GM21619 (cell line): ENCODE measurements around the gene ESYT3.
A peak's percentile ranks its signal among the peaks of the same experiment; 100 is the strongest.
"Not testable (repeated sequence)": the region's sequence is repeated elsewhere in the genome, so short reads cannot be mapped to it uniquely, and the experiment has no call there.

ENCODE experiments used
- ATAC-seq: cut with Tn5 transposase; IDR thresholded peaks from one replicate; pipeline ENCODE4 v1.9.1; 2021; ENCODE audit not compliant: unreplicated experiment

The ESYT3 gene

DNA sequence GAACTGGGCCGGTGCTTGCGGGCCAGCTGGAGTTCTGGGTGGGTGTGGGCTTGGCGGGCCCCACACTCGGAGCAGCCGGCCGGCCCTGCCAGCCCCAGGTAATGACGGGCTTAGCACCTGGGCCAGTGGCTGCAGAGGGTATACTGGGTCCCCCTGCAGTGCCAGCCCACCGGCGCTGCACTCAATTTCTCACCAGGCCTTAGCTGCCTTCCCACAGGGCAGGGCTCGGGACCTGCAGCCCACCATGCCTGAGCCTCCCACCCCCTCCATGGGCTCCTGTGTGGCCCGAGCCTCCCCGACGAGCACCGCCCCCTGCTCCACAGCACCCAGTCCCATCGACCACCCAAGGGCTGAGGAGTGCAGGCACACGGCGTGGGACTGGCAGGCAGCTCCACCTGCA is 50.3 kb downstream of the ESYT3 start:
- ATAC-seq: not testable (repeated sequence)

DNA sequence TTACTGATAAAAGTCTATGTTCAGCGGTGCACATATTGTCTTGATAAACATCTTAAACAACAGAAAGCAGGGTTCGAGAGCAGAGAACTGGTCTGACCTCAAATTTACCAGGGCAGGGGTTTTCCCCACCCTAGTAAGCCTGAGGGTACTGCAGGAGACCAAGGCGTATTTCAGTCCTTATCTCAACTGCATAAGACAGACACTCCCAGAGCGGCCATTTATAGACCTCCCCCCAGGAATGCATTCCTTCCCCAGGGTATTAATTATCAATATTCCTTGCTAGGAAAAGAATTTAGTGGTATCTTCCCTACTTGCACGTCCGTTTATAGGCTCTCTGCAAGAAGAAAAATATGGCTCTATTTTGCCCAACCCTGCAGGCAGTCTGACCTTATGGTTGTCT is 52.2 kb downstream of the ESYT3 start:
- not testable (repeated sequence) for ATAC-seq

DNA sequence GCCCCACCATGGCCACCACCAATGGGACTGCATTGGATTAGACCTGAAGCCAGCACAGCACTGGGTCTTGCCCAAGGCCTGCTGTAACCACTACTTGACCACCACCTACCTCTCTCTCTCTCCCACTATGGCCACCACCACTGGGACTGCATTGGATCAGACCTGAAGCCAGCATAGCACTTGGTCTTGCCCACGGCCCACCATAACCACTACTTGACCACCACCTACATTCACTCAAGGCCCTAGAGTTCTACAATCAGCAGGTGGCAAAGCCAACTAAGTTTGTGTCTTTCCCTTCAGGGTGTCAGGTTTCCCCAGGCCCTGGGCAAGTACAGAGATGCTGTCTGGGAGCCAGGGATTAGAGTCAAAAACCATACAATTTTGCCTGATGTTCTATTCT is 57.6 kb downstream of the ESYT3 start:
- no peak for ATAC-seq

DNA sequence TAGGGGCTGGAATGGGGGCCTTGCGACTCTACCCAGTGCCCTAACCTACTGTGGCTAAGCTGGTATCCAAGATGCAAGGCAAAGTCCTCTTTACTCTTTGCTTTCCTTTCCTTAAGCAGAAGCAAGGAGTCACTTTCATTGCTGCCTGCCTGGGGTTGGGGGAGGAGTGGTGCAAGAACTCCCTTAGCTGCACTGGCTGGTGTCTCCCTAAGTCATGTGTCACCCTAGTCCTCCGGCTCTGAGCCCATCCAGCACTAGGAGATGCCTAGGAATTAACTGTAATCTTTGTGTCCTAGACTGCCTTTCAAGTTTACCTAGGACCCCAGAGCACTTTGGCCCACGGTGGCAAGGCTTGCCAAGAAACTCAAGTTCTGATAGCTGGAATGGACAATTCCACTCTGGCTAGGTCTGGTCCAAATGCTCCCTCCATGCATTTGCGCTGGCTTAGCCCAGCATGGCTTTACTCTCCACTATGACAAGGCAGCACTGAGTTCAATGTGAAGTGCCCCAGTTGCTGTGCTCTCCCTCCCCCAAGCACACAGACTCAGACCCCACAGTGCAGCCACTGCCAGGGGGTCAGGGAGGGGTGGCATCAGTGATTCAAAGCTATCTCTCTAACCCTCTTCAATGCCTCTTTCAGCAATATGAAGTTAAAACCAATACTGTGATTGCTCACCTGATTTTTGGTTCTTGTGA is 58.7 kb downstream of the ESYT3 start:
- no peak for ATAC-seq

DNA sequence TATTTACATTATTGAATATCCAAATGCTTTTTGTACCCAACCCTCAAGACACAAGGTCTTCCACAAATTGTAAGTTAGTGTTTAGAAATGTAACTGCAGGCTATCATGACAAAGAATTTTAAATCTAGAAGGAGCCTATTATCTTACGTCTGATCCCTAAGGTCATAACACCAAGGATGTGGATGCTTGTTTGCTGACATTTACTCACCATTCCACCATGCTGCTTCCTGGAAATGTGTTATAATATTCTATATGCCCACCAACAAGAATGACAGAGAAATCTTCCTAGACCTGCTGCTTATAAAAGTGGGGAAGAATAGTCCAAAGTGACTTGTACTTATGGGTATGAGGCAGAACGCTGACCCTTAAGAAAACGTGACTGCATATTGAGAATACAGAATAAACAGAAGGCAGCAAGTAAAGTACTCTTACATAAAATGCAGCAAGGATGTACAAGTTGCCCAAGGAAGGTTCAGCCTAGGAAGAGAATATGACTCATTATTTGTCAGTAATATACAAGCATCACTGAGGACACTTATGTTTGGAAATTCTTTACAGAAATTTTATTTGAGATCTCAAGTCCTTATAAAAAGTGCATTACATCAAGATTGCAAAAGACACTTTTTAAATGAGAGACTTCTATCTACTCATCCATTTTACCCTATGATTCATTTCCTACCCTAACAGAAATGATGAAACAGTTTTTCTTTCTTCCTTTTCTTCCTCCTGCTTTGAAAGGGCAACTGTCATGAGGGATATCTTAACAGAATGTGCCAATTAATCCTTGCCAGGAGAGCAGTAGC is 59.6 kb downstream of the ESYT3 start:
- ATAC-seq: no peak

DNA sequence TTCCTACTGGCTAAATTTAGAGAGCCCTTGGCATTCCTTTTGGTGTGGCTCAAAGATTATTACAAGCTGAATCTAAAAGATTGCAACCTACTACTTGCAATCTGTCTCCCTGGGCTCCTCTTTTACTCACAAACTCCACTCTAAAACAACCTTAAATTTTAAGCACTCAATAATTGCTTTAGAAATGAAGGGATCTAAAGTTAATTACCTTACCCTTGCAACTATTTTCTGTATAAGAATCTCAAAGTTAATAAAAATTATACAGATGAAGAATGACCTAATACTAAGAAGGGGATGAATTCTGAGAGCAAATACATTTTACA is 60.2 kb downstream of the ESYT3 start:
- no peak for ATAC-seq

DNA sequence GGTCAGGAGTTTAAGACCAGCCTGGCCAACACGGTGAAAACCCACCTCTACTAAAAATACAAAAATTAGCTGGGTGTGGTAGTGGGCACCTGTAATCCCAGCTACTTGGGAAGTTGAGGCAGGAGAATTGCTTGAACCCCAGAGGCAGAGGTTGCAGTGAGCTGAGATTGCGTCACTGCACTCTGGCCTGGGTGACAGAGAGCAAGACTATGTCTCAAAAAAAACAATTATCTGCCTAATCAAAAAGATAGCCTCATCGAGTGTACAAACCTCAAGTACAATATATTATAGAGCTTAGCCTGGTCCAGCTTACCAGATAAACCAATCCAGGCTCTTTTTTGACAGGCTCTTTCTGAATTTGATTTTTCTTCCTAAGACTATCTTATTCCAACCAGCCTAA is 61.2 kb downstream of the ESYT3 start:
- not testable (repeated sequence) for ATAC-seq

DNA sequence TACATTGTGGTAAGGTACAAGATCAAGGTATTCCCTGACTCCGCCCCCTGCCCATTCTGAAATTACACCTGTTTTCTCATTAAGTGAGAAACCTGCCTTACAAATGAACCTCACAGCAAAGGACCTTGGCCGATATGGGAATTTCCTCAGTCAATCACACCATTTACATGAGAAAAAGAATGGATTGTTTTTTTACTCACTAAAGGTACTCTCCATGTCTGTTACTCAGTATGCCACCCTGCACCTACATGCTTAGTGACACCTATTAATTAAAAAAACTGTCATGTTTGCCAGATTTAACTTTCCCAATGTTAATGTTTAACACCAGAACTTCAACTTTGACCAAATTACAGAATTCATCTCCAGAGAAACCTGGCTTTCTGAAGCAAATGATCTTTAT is 62.0 kb downstream of the ESYT3 start:
- no peak for ATAC-seq

DNA sequence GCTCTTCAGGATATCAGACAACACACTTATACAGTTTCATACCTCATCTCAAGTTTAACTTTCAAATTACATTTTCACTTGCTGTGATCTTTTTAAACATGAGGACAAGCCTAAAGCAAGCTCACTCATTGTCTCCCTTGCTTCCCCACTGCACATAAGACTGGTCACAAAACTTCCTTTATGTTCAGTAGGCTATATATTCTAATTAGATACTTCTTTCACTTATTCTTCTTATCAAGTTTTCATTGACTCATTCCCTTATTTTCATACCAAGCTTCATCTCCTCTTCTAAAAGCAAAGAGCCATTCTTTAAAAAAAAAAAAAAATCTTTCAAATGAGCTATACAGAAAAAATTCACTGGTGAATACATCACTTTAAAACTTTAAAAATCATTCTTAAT is 62.6 kb downstream of the ESYT3 start:
- ATAC-seq: no peak

DNA sequence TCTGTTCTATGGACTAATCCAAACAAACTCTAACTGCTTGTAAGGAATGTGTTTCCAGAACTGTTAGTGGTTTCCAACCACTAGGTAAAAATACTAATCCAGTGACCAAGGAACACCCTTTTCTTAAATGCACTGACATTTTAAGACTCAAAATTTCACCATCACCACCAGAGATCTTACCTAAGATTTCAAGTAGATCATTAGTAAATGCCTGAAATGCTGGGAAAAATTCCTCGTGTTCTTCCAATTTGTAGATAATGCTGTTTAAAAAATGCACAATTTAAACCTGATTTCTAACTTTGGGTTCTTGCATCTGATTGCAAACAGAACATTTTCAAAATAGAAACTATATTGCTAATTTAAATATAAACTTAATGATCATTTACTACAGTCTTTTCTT is 63.4 kb downstream of the ESYT3 start:
- ATAC-seq: no peak

DNA sequence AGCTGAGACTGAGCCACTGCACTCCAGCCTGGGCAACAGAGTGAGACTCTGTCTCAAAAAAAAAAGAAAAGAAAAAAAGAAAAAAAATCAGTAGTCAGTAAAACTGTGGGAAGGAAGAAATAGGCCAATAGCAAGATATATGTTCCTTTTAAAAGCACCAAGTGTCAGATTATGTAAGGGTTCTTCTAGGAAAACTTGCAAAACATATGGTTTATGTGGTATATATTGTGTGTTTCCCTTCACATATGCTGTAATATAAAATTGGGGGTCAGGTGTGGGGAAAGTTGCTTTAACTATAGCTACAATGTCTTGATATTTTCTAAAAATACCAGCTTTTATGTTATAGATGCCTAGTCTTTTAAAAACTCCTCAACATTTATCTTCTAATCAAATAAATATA is 64.6 kb downstream of the ESYT3 start:
- no peak for ATAC-seq

DNA sequence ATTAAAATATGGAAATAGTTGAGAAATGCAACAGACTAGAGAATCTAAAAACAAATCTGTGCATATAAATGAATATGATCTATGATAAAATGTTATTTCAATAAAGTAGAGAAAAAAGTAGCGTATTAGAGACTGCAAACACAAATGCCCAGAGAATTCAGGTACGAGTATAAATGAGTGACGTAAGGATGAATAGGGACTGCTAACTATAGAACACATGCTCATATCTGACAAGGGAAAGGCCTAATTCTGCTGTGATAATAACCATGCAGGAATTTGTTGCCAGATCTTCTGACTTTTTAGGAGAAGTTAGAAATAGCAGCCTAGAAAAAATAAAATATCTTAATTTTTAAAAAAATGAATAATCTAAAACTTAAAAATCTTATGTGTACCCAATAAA is 73.1 kb downstream of the ESYT3 start:
- no peak for ATAC-seq

DNA sequence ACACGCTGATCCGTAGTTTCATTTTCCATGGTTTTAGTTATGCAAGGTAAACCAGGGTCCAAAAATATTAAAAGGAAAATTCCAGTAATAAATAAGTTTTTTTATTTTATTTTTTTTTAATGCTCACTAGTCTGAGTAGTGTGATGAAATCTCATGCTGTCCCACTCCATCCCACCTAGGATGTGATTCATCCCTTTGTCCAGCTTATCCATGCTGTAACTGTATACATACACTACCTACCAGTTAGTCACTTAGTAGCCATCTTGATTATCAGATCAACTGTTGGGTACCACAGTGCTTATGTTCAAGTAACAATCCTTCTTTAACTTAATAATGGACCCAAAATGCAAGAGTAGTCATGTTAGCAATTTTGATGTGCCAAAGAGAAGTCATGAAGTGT is 75.2 kb downstream of the ESYT3 start:
- ATAC-seq: no peak

DNA sequence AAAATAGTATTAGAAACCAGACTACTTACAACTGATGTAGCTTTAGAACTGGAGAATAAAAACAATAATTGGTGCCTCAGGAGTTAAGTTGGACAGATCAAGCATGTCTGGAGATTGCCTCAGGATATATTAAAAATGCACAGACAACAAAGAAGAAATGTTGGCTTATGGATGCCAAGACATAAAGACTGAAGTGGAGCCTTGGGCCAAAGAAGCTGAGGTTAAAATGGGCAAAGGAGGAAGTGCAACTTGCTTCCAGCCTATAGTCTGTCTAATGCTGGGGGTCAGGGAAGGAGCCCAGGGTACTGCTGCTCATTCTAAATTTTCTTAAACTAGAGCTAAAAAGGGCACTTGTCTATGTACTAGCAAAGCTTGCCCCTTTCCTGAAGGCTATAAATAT is 77.5 kb downstream of the ESYT3 start:
- ATAC-seq: no peak

DNA sequence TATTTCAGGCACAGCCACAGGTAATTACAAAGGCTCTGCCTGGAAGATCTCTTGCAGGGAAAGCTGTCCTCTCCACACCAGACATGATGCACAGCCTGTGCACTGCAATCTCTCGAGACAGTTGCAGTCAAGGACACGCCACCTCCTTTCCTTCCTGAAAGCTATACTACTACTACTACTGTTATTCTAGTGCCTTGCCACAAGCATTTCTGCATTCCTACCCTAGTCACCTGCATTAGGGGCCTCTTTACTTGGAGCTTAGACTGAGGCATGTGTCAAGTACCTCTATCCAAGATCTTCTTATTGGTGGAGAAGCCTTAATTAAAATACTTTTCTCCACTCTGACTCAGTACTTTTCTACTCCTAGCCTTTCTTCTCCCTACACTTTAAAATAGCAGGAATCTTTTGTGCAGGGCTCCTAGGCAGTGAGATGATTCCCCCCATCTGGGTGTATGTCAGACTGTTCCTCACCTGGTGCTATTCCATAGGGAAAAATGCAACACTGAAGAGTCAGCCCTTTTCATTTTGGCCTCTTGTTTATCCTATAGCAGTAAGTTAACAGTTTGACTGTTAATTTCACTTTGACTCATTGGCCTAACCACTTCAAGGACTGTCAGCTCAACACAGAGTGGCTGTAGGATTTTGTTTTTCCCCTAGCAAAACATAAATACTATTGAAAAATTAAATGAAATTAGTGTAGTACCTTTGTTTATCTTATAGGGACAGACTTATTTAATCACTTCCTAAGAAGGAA is 78.9 kb downstream of the ESYT3 start:
- ATAC-seq: peak; percentile 92

DNA sequence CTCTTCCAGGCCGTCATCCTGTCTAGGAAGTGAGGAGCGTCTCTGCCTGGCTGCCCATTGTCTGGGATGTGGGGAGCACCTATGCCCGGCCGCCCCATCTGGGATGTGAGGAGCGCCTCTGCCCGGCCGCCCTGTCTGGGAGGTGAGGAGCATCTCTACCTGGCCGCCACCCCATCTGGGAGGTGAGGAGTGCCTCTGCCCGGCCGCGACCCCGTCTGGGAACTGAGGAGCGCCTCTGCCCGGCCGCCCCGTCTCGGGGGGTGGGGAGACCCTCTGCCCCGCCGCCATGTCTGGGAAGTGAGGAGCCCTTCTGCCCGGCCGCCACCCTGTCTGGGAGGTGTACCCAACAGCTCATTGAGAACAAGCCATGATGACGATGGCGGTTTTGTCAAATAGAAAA is 87.0 kb downstream of the ESYT3 start:
- not testable (repeated sequence) for ATAC-seq
